HTR-8/SVneo (cell line): ENCODE data around the gene CPSF6.
A peak's percentile ranks its signal among the peaks of the same experiment; 100 is the strongest.
"Not testable (repeated sequence)": the region's sequence is repeated elsewhere in the genome, so short reads cannot be mapped to it uniquely, and the experiment has no call there.

ENCODE experiments used
- DNase-seq: peaks from one replicate; pipeline ENCODE4 v3.0.0; 2011; ENCODE audit warnings: low spot score, mixed read lengths; ENCODE audit not compliant: insufficient read length
- FAIRE-seq: peaks from 2 replicates; lab custom pipeline; 2011; peaks lifted over from hg19 to GRCh38; lab: Jason Lieb, UNC

CPSF6 gene

GRCh38 chr12:69239352-69239921 lies at the start of gene CPSF6:
TSS of gene CPSF6 (plus strand) at chr12:69239569. CDS start at chr12:69239647, 78 bp downstream.
- FAIRE-seq (peak; percentile 76), DNase-seq (peak; percentile 86)

- FAIRE-seq (no peak), DNase-seq (no peak)
These were observed 42.8 kb upstream of the CPSF6 start for GRCh38 chr12:69196302-69197288.

- DNase-seq, FAIRE-seq: not testable (repeated sequence)
These were observed 39.4 kb upstream of the CPSF6 start for GRCh38 chr12:69199976-69200375.

GRCh38 chr12:69204191-69204590 lies 35.2 kb upstream of the CPSF6 start:
- DNase-seq (no peak), FAIRE-seq (no peak)

- no peak for DNase-seq
- no peak for FAIRE-seq
These were observed 28.7 kb upstream of the CPSF6 start for GRCh38 chr12:69210661-69211060.

- FAIRE-seq (no peak), DNase-seq (no peak)
These were observed 28.2 kb upstream of the CPSF6 start for GRCh38 chr12:69211160-69211559.

GRCh38 chr12:69214169-69214568 lies 25.2 kb upstream of the CPSF6 start:
- no peak for DNase-seq
- no peak for FAIRE-seq

- DNase-seq (no peak), FAIRE-seq (no peak)
These were observed 14.0 kb upstream of the CPSF6 start for GRCh38 chr12:69225251-69225910.

- FAIRE-seq, result no peak
- no peak for DNase-seq
These were observed 7.9 kb upstream of the CPSF6 start for GRCh38 chr12:69231479-69231878.

- DNase-seq, result no peak
- FAIRE-seq, result no peak
These were observed 599 bp upstream of the CPSF6 start for GRCh38 chr12:69238589-69239351.

GRCh38 chr12:69239922-69240630 lies 707 bp downstream of the CPSF6 start:
- no peak for DNase-seq
- no peak for FAIRE-seq

GRCh38 chr12:69240631-69240995 lies 1.2 kb downstream of the CPSF6 start:
- DNase-seq, result peak; percentile 15
- no peak for FAIRE-seq

- DNase-seq, result no peak
- no peak for FAIRE-seq
These were observed 2.2 kb downstream of the CPSF6 start for GRCh38 chr12:69241438-69242092.

- DNase-seq, result no peak
- FAIRE-seq, result no peak
These were observed 4.0 kb downstream of the CPSF6 start for GRCh38 chr12:69243099-69244084.

GRCh38 chr12:69247268-69248018 lies 8.1 kb downstream of the CPSF6 start:
- FAIRE-seq, result no peak
- no peak for DNase-seq

GRCh38 chr12:69252033-69252432 lies 12.7 kb downstream of the CPSF6 start:
- DNase-seq, result no peak
- FAIRE-seq, result no peak

- FAIRE-seq (no peak), DNase-seq (peak; percentile 10)
These were observed 14.7 kb downstream of the CPSF6 start for GRCh38 chr12:69254046-69254445.
